ENCODE data around the gene C5.

DNA sequence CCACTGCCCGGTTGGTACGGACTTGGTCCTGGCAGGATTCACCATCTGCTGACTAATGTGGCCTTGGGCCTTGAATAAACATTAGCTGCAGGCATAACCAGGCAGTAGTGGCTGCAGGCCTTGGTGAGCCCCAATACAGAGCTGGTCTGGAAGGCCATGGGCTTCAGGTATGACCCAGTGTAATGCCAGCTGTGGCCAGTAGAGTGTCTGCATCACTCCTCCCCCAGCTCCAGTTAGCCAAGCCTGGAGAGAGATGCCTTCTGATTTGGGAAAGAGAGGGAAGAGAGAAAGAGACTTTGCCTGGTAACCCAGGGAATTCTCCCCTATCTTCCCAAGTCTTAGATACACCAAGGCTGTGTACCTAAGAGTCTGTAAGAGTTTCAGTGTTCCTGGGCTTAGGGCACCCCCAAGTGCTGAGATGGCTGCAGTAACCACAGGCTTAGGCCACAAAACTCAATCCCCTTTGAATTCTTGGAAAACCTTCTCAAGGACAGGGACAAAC lies 5.6 kb upstream of the C5 start:
- TF ChIP-seq, protein P1, sequence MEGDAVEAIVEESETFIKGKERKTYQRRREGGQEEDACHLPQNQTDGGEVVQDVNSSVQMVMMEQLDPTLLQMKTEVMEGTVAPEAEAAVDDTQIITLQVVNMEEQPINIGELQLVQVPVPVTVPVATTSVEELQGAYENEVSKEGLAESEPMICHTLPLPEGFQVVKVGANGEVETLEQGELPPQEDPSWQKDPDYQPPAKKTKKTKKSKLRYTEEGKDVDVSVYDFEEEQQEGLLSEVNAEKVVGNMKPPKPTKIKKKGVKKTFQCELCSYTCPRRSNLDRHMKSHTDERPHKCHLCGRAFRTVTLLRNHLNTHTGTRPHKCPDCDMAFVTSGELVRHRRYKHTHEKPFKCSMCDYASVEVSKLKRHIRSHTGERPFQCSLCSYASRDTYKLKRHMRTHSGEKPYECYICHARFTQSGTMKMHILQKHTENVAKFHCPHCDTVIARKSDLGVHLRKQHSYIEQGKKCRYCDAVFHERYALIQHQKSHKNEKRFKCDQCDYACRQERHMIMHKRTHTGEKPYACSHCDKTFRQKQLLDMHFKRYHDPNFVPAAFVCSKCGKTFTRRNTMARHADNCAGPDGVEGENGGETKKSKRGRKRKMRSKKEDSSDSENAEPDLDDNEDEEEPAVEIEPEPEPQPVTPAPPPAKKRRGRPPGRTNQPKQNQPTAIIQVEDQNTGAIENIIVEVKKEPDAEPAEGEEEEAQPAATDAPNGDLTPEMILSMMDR (conservative IDR thresholded peaks at IDR 0.05 in 1 of 2, IDR thresholded peaks at IDR 0.05 in 1 of 2; ENCODE audit: extremely low read depth in 1 of 2, insufficient read depth in 1 of 2, low read depth in 1 of 2, low read length in 2 of 2), result peak; percentile 53 to 78
- TF ChIP-seq EZH2 (IDR thresholded peaks at IDR 0.05; ENCODE audit: borderline replicate concordance, low read length), result no peak
